ENCODE data around the gene GZMB.
"Not testable (repeated sequence)": the region's sequence is repeated elsewhere in the genome, so short reads cannot be mapped to it uniquely, and the experiment has no call there.

Gene GZMB

GRCh38 chr14:24630872-24631477, 3.0 kb downstream of the GZMB start:
- no peak for DNase-seq (ENCODE audit: low spot score)

GRCh38 chr14:24630087-24630871, 3.7 kb downstream of the GZMB start:
- no peak for DNase-seq (ENCODE audit: low spot score)

GRCh38 chr14:24629521-24629920, 4.5 kb downstream of the GZMB start:
- no peak for DNase-seq (ENCODE audit: low spot score)

- no peak for DNase-seq (ENCODE audit: low spot score)
These were observed 20.2 kb downstream of the GZMB start for GRCh38 chr14:24613747-24614146.

- DNase-seq (ENCODE audit: low spot score) = no peak
These were observed 20.7 kb downstream of the GZMB start for GRCh38 chr14:24613241-24613640.

GRCh38 chr14:24612196-24612595, 21.8 kb downstream of the GZMB start:
- DNase-seq (ENCODE audit: low spot score) = no peak

GRCh38 chr14:24609655-24610344, 24.2 kb downstream of the GZMB start, which contains the start of gene GZMH:
Gene GZMH (minus strand): TSS chr14:24609685. CDS start chr14:24609613, 72 bp downstream.
- no peak for DNase-seq (ENCODE audit: low spot score)

GRCh38 chr14:24607635-24608514, 26.1 kb downstream of the GZMB start:
- DNase-seq (ENCODE audit: low spot score) = no peak

- no peak for DNase-seq (ENCODE audit: low spot score)
These were observed 26.9 kb downstream of the GZMB start for GRCh38 chr14:24607081-24607480.

GRCh38 chr14:24606297-24606696, 27.7 kb downstream of the GZMB start:
- DNase-seq (ENCODE audit: low spot score) = no peak

- DNase-seq (ENCODE audit: low spot score) = no peak
These were observed 28.4 kb downstream of the GZMB start for GRCh38 chr14:24605435-24606190.

- no peak for DNase-seq (ENCODE audit: low spot score)
These were observed 36.6 kb downstream of the GZMB start for GRCh38 chr14:24597403-24597802.

- DNase-seq (ENCODE audit: low spot score) = no peak
These were observed 38.7 kb downstream of the GZMB start for GRCh38 chr14:24595073-24595808.

GRCh38 chr14:24591004-24591403, 43.0 kb downstream of the GZMB start:
- DNase-seq (ENCODE audit: low spot score) = not testable (repeated sequence)

GRCh38 chr14:24584402-24584801, 49.6 kb downstream of the GZMB start:
- DNase-seq (ENCODE audit: low spot score) = not testable (repeated sequence)

Data from AG08395 (cell line).